HL-60 (cell line): Measurements from ENCODE around the gene GOLPH3.

Experiments used
- DNase-seq, 2 experiments: peaks; one replicate each; pipeline ENCODE4 v3.0.0-alpha.2; 2010 to 2020; ENCODE audit warnings: low read depth in 1 of 2, low spot score in 1 of 2
- H3K27ac ChIP-seq: fragments of 250-450 bp; sonication (Bioruptor Pico); replicated peaks from 2 replicates; pipeline ENCODE4 v1.5.1; 2020; ENCODE audit warnings: mild to moderate bottlenecking, moderate library complexity
- H3K27me3 ChIP-seq: fragments of 250-450 bp; sonication (Bioruptor Pico); 2 replicates; pipeline ENCODE4 v1.5.1; 2021; ENCODE audit warnings: mild to moderate bottlenecking, moderate library complexity; ENCODE audit not compliant: insufficient read depth, poor library complexity, severe bottlenecking
- H3K4me3 ChIP-seq: replicated peaks from 2 replicates; pipeline ENCODE4 v1.5.1; 2011; ENCODE audit warnings: mild to moderate bottlenecking, control low read depth, low read length; ENCODE audit not compliant: insufficient read depth
- GABPA ChIP-seq: IDR thresholded peaks from 2 replicates; pipeline ENCODE4 v1.6.1; 2012; ENCODE audit warnings: low read depth
- POLR2AphosphoS5 ChIP-seq: IDR thresholded peaks from 2 replicates; pipeline ENCODE4 v1.6.1; 2012; ENCODE audit warnings: low read depth
- REST ChIP-seq: IDR thresholded peaks from 2 replicates; pipeline ENCODE4 v1.6.1; 2012; ENCODE audit warnings: low read depth; ENCODE audit not compliant: insufficient replicate concordance
- SPI1 ChIP-seq: IDR thresholded peaks from 2 replicates; pipeline ENCODE4 v1.6.1; 2012; ENCODE audit warnings: low read depth, mild to moderate bottlenecking, borderline replicate concordance
- TF ChIP-seq, protein P1 (sequence below): IDR thresholded peaks from one replicate; pipeline ENCODE4 v1.5.1; 2011; ENCODE audit warnings: low read length, control low read depth, inconsistent platforms; ENCODE audit not compliant: insufficient read depth

Gene GOLPH3

DNA sequence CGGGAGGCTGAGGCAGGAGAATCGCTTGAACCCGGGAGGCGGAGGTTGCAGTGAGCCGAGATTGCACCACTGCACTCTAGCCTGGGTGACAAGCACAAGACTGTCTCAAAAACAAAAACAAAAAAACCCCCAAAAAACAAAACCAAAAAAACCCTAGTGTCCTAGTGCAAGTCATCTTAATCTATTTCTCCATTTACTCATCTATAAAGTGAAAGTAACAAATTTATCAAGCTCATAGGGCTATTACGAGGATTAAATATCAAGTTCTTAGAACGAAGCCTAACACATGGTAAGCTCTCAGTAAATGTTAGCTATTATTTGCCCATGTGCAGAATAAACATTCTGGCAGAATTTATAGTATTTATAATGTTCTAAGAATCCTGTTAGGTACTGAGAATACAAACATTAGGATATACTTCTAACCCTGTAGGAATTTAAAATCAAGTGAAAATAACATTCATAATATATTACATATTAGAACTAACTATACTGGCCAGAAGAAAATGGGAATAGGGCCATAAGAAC is 45.0 kb downstream of the GOLPH3 start:
- Histone ChIP-seq H3K27me3 (no peaks in the 10 kb centered on the region), H3K4me3 (no peak overlapping the region), H3K27ac (no peak overlapping the region)
- no peak for DNase-seq
- no peak for TF ChIP-seq REST
- TF ChIP-seq POLR2AphosphoS5, result no peak
- TF ChIP-seq GABPA, result no peak
- no peak for TF ChIP-seq SPI1
- TF ChIP-seq, protein P1, sequence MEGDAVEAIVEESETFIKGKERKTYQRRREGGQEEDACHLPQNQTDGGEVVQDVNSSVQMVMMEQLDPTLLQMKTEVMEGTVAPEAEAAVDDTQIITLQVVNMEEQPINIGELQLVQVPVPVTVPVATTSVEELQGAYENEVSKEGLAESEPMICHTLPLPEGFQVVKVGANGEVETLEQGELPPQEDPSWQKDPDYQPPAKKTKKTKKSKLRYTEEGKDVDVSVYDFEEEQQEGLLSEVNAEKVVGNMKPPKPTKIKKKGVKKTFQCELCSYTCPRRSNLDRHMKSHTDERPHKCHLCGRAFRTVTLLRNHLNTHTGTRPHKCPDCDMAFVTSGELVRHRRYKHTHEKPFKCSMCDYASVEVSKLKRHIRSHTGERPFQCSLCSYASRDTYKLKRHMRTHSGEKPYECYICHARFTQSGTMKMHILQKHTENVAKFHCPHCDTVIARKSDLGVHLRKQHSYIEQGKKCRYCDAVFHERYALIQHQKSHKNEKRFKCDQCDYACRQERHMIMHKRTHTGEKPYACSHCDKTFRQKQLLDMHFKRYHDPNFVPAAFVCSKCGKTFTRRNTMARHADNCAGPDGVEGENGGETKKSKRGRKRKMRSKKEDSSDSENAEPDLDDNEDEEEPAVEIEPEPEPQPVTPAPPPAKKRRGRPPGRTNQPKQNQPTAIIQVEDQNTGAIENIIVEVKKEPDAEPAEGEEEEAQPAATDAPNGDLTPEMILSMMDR, result no peak

DNA sequence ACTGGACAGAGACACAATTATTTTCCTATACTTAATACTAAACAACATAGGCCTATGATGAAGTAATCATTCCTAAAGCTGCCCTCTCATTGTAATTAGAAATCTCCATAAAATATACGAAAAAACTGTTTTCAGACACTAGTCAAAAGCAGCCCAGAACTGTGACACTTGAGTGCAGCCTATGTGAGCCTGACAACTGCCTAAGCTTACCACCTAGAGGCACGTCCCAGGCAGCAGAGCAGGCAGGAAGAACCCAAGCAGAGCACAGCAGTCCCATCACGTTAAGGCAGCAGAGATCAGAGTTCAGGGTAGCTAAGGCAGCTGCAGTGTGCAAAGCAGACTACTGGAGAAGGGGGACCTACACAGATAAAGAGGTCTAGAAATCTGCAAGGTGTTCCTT is 46.4 kb downstream of the GOLPH3 start:
- no peak for DNase-seq
- no peak for TF ChIP-seq SPI1
- TF ChIP-seq REST, result no peak
- TF ChIP-seq, protein P1, result no peak
- TF ChIP-seq POLR2AphosphoS5, result no peak
- no peak for TF ChIP-seq GABPA
- H3K27ac ChIP-seq, result no peak overlapping the region
- no peaks in the 10 kb centered on the region for H3K27me3 ChIP-seq
- H3K4me3 ChIP-seq, result no peak overlapping the region

DNA sequence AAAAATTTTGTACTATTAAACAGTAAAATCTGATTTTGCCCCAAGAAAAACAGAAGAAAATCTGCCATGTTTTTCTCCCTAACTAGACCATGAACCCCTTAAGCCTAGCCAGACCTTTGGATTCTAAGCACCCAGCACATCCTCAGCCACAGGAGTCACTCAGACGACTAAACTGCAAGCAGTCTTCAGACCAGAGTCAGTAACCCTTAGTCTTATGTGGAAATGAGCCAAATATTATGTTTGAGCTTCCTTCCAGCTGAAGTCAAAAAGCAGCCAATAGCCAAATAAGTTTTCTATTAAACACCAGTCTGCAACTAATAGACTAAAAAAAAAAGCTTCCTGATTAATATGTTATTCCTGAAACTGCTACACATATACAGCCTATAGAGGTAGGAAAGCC is 47.4 kb downstream of the GOLPH3 start:
- TF ChIP-seq SPI1 (no peak), GABPA (no peak), POLR2AphosphoS5 (no peak), REST (no peak)
- TF ChIP-seq, protein P1, result no peak
- Histone ChIP-seq H3K27me3 (no peaks in the 10 kb centered on the region), H3K4me3 (no peak overlapping the region), H3K27ac (no peak overlapping the region)
- DNase-seq, result no peak
